ENCODE results near the gene ZFYVE16.

Gene ZFYVE16

GRCh38 chr5:80406980-80407734 lies 707 bp upstream of the ZFYVE16 start (continued):
- no peak for TF ChIP-seq ZNF561 (tag by site-specific recombination; IDR thresholded peaks at IDR 0.05; ENCODE audit: borderline replicate concordance)
- no peak for TF ChIP-seq ZNF585B (tag by site-specific recombination; IDR thresholded peaks at IDR 0.05)
- TF ChIP-seq ZSCAN5A (tag by site-specific recombination; IDR thresholded peaks at IDR 0.05): no peak
- TF ChIP-seq ZEB2 (tag by site-specific recombination; IDR thresholded peaks at IDR 0.05): no peak
- no peak for TF ChIP-seq SP2 (tag by site-specific recombination; IDR thresholded peaks at IDR 0.05)
- TF ChIP-seq BCL11B (tag by site-specific recombination; IDR thresholded peaks at IDR 0.05; ENCODE audit: low read depth): no peak
- TF ChIP-seq ZBTB49 (tag by site-specific recombination; IDR thresholded peaks at IDR 0.05; ENCODE audit: low read depth): no peak
- no peak for TF ChIP-seq KLF9 (tag by site-specific recombination; IDR thresholded peaks at IDR 0.05; ENCODE audit: low read depth)
- 0 out of 2 replicates have a peak, but pooled peaks have one; percentile 15 for TF ChIP-seq ZNF580 (tag by site-specific recombination; IDR thresholded peaks at IDR 0.05)
- TF ChIP-seq ZSCAN30 (tag by site-specific recombination; IDR thresholded peaks at IDR 0.05): peak; percentile 84
- no peak for TF ChIP-seq ZNF391 (tag by site-specific recombination; IDR thresholded peaks at IDR 0.05; ENCODE audit: borderline replicate concordance, low read depth)
- no peak for TF ChIP-seq CTCF (tag by site-specific recombination; IDR thresholded peaks at IDR 0.05)
- no peak for TF ChIP-seq ZNF133 (tag by site-specific recombination; IDR thresholded peaks at IDR 0.05)
- no peak for TF ChIP-seq ZNF292 (tag by site-specific recombination; IDR thresholded peaks at IDR 0.05; ENCODE audit: borderline replicate concordance, low read depth)
- no peak for TF ChIP-seq WT1 (tag by site-specific recombination; IDR thresholded peaks at IDR 0.05)
- no peak; the same call in 1 of the 2 replicates for TF ChIP-seq ZXDB (tag by site-specific recombination; IDR thresholded peaks at IDR 0.05)
- no peak for TF ChIP-seq ZNF423 (tag by site-specific recombination; IDR thresholded peaks at IDR 0.05)
- TF ChIP-seq SCRT1 (tag by site-specific recombination; IDR thresholded peaks at IDR 0.05; ENCODE audit: borderline replicate concordance): no peak
- no peak for TF ChIP-seq ZNF148 (tag by site-specific recombination; IDR thresholded peaks at IDR 0.05; ENCODE audit: borderline replicate concordance)
- no peak for TF ChIP-seq ZNF280D (tag by site-specific recombination; IDR thresholded peaks at IDR 0.05)
- TF ChIP-seq ATF2 (tag by site-specific recombination; IDR thresholded peaks at IDR 0.05; ENCODE audit: low read depth): no peak
- TF ChIP-seq ZNF645 (tag by site-specific recombination; IDR thresholded peaks at IDR 0.05): no peak
- TF ChIP-seq ZBTB7A (tag by site-specific recombination; IDR thresholded peaks at IDR 0.05; ENCODE audit: low read depth): no peak
- TF ChIP-seq ZNF202 (tag by site-specific recombination; IDR thresholded peaks at IDR 0.05; ENCODE audit: borderline replicate concordance): no peak
- no peak for TF ChIP-seq ZNF677 (tag by site-specific recombination; IDR thresholded peaks at IDR 0.05)

Measured in HEK293 (cell line).